GM12878 (cell line): ENCODE results near the gene INPP4B. TPM values are rescaled to one million over a fixed set of nuclear protein-coding genes. Genes with fewer than 3 reads are reported as not detected.

Source experiments
- ATAC-seq: fragments of 200-7000 bp; cut with Tn5 transposase; 3 replicates; pipeline ENCODE4 v1.9.1; 2020; ENCODE audit warnings: mild to moderate bottlenecking, moderate library complexity
- BruUV-seq: library from RNA; stranded (reverse); fragments of 400-500 nt; replicated peaks from 2 replicates; lab custom pipeline; 2021; lab: Mats Ljungman, UMichigan
- CTCF ChIA-PET: fragments of 300-600 bp; sonication (Branson Sonifier 250); formaldehyde crosslinking; extraction: SDS; loops from one replicate; lab custom pipeline; 2021; ENCODE audit warnings: inconsistent platforms; lab: Yijun Ruan, JAX
- POLR2A ChIA-PET: fragments of 350-600 bp; formaldehyde crosslinking; extraction: SDS; loops from one replicate; lab custom pipeline; 2021; ENCODE audit warnings: inconsistent platforms; lab: Charles Lee
- RAD21 ChIA-PET: fragments of 300-600 bp; sonication (Branson Sonifier 250); formaldehyde crosslinking; loops from one replicate; lab custom pipeline; 2023; ENCODE audit warnings: antibody characterized with exemption; ENCODE audit not compliant: unreplicated experiment; lab: Charles Lee
- SMC1A ChIA-PET: fragments of 300-600 bp; sonication (Branson Sonifier 250); formaldehyde crosslinking; loops from one replicate; lab custom pipeline; 2023; ENCODE audit not compliant: unreplicated experiment, uncharacterized antibody; lab: Charles Lee
- DNase-seq: peaks from one replicate; pipeline ENCODE4 v3.0.0-alpha.2; 2011; ENCODE audit warnings: low read depth, low spot score
- FAIRE-seq: peaks from 3 replicates; lab custom pipeline; 2011; peaks lifted over from hg19 to GRCh38; lab: Jason Lieb, UNC
- H2AFZ ChIP-seq: 2 replicates; pipeline ENCODE4 v1.6.0; 2011; ENCODE audit warnings: low read depth, low read length, control low read depth; ENCODE audit not compliant: control insufficient read depth
- H3K27ac ChIP-seq: 2 replicates; pipeline ENCODE4 v1.5.1; 2011; ENCODE audit warnings: control low read depth; ENCODE audit not compliant: control insufficient read depth, insufficient read depth
- H3K27me3 ChIP-seq, 2 experiments: replicated peaks in 1 of 2; 2 replicates each; pipeline versions ENCODE4 v1.6.0 to v1.6.1; 2011; ENCODE audit warnings: low read length in 1 of 2; ENCODE audit not compliant: control insufficient read depth in 2 of 2, insufficient read depth in 2 of 2
- H3K36me3 ChIP-seq, 2 experiments: 2 replicates each; pipeline ENCODE4 v1.5.1; 2011; ENCODE audit warnings: low read length in 1 of 2; ENCODE audit not compliant: control insufficient read depth in 2 of 2, insufficient read depth in 2 of 2
- H3K4me1 ChIP-seq: 2 replicates; pipeline ENCODE4 v1.6.1; 2011; ENCODE audit warnings: mild to moderate bottlenecking, low read length, moderate library complexity, mixed read lengths; ENCODE audit not compliant: control insufficient read depth, insufficient read depth
- H3K4me2 ChIP-seq: 2 replicates; pipeline ENCODE4 v1.6.0; 2011; ENCODE audit warnings: control low read depth; ENCODE audit not compliant: control insufficient read depth, insufficient read depth
- H3K4me3 ChIP-seq: fragments of 200-600 bp; sonication (generic); 2 replicates; pipeline ENCODE4 v1.5.1; 2016
- H3K79me2 ChIP-seq: 2 replicates; pipeline ENCODE4 v1.6.0; 2011; ENCODE audit warnings: low read length; ENCODE audit not compliant: control insufficient read depth, insufficient read depth
- H3K9ac ChIP-seq: 2 replicates; pipeline ENCODE4 v1.8.0; 2011; ENCODE audit warnings: low read length, control low read depth, mixed read lengths; ENCODE audit not compliant: control insufficient read depth, insufficient read depth
- H3K9me3 ChIP-seq: replicated peaks from 3 replicates; pipeline ENCODE4 v1.5.1; 2011; ENCODE audit warnings: mild to moderate bottlenecking, low read length; ENCODE audit not compliant: control insufficient read depth, insufficient read depth
- H4K20me1 ChIP-seq: 2 replicates; pipeline ENCODE4 v1.6.0; 2011; ENCODE audit not compliant: control insufficient read depth, insufficient read depth
- BACH1 ChIP-seq: fragments of 450-650 bp; IDR thresholded peaks from 2 replicates; pipeline ENCODE4 v1.6.1; 2017; ENCODE audit warnings: mild to moderate bottlenecking, borderline replicate concordance
- BRCA1 ChIP-seq: IDR thresholded peaks from 2 replicates; pipeline ENCODE4 v1.6.1; 2011; ENCODE audit warnings: low read depth, low read length, improper control_type of control experiment
- CHD4 ChIP-seq: fragments of 200-600 bp; sonication (generic); IDR thresholded peaks from 2 replicates; pipeline ENCODE4 v1.6.1; 2016; ENCODE audit warnings: mild to moderate bottlenecking
- HDAC2 ChIP-seq: fragments of 200-600 bp; sonication (generic); IDR thresholded peaks from 2 replicates; pipeline ENCODE4 v1.6.1; 2017
- HSF1 ChIP-seq: fragments of 150-350 bp; IDR thresholded peaks from 2 replicates; pipeline ENCODE4 v1.6.1; 2014; ENCODE audit warnings: mild to moderate bottlenecking, low read depth, low read length
- IKZF2 ChIP-seq, 2 experiments: fragments of 450-650 bp; IDR thresholded peaks; 2 replicates each; pipeline ENCODE4 v1.6.1; 2017; ENCODE audit warnings: mild to moderate bottlenecking in 2 of 2, moderate library complexity in 2 of 2
- IRF5 ChIP-seq: fragments of 450-650 bp; IDR thresholded peaks from 2 replicates; pipeline ENCODE4 v1.6.1; 2017; ENCODE audit warnings: borderline replicate concordance
- NR2C2 ChIP-seq: IDR thresholded peaks from 2 replicates; pipeline ENCODE4 v1.6.1; 2011; ENCODE audit warnings: borderline replicate concordance, low read depth; ENCODE audit not compliant: control insufficient read depth, insufficient read length
- POLR2AphosphoS5 ChIP-seq: IDR thresholded peaks from 2 replicates; pipeline ENCODE4 v1.6.1; 2011; ENCODE audit warnings: mild to moderate bottlenecking, low read length, inconsistent platforms
- RAD21 ChIP-seq: IDR thresholded peaks from 2 replicates; pipeline ENCODE4 v1.6.1; 2011; ENCODE audit warnings: mild to moderate bottlenecking, low read depth, low read length, moderate library complexity; ENCODE audit not compliant: insufficient read depth
- RBBP5 ChIP-seq: fragments of 200-600 bp; sonication (generic); conservative IDR thresholded peaks from 2 replicates; pipeline ENCODE4 v1.6.1; 2016
- REST ChIP-seq: IDR thresholded peaks from 2 replicates; pipeline ENCODE4 v1.6.1; 2012; ENCODE audit warnings: mild to moderate bottlenecking, low read depth, low read length
- TCF12 ChIP-seq: IDR thresholded peaks from 2 replicates; pipeline ENCODE4 v1.6.1; 2011; ENCODE audit warnings: low read depth, mild to moderate bottlenecking, low read length
- ZBTB11 ChIP-seq: fragments of 450-650 bp; formaldehyde crosslinking; IDR thresholded peaks from 2 replicates; pipeline ENCODE4 v1.5.0; 2022; ENCODE audit warnings: mild to moderate bottlenecking, missing genetic modification characterization
- ZNF24 ChIP-seq: fragments of 450-650 bp; IDR thresholded peaks from 2 replicates; pipeline ENCODE4 v1.6.1; 2017; ENCODE audit warnings: antibody characterized with exemption, mild to moderate bottlenecking
- ZNF622 ChIP-seq: fragments of 450-650 bp; IDR thresholded peaks from 2 replicates; pipeline ENCODE4 v1.6.1; 2017; ENCODE audit warnings: mild to moderate bottlenecking, inconsistent platforms
- ZSCAN29 ChIP-seq: fragments of 450-650 bp; IDR thresholded peaks from 2 replicates; pipeline ENCODE4 v1.6.1; 2017; ENCODE audit warnings: mild to moderate bottlenecking, moderate library complexity
- WGBS: methylation state at CpG from one replicate; pipeline ENCODE4 v1.1.6; 2016; ENCODE audit warnings: low lambda C conversion rate; ENCODE audit not compliant: insufficient replicate concordance, insufficient coverage; ENCODE audit errors: missing lambda C conversion rate; 5-methylcytosine and 5-hydroxymethylcytosine counted together
- in situ Hi-C: fragments of 300-500 bp; cut with MboI; formaldehyde crosslinking; loops from 9 replicates; pipeline ENCODE4 v1.14.3; 2018; ENCODE audit warnings: mixed read lengths
- intact Hi-C: fragments of 100-400 bp; cut with micrococcal nuclease; formaldehyde crosslinking; loops from one replicate; pipeline ENCODE4 v1.14.2; 2022; ENCODE audit not compliant: unreplicated experiment
- polyA plus RNA-seq, 11 experiments: library from polyadenylated mRNA; depleted of rRNA in 4 of 11; unstranded in 6 of 11; stranded (reverse) in 5 of 11; fragments of >200 nt; fragmentation: Nextera tagmentation in 4 of 11; fragmentation: Illumina TruSeq in 1 of 11; extraction: Ambion mirVana in 4 of 11; extraction: Trizol in 1 of 11; gene quantifications; 1 replicate in 1 of 11; 2 replicates in 10 of 11; pipeline versions ENCODE4 v1.2.1 to v1.2.3, GENCODE V29; 2011 to 2016; ENCODE audit warnings: inconsistent platforms in 2 of 11, missing spikeins in 2 of 11, low read depth in 1 of 11
- total RNA-seq, 4 experiments: library from RNA; depleted of rRNA in 3 of 4; stranded (reverse); fragments of >200 nt in 3 of 4; fragmentation: Illumina TruSeq in 1 of 4; extraction: Trizol in 1 of 4; gene quantifications; 2 replicates each; pipeline versions ENCODE4 v1.2.1 to v1.2.3, GENCODE V29; 2013 to 2021

Gene INPP4B
- total and polyA plus RNA-seq, 10 of the 15 experiments (the other 5 are each of a cell fraction or from before 2014, with no cell fraction given), result 0.53 to 11.2 (median 0.95) TPM

GRCh38 chr4:142773505-142773904 is 72.6 kb downstream of the INPP4B start:
- no TSS peak for BruUV-seq
- Histone ChIP-seq H3K4me3 (no peak overlapping the region), H3K9ac (no peak overlapping the region), H2AFZ (no peak overlapping the region), H3K4me1 (no peaks in the 10 kb centered on the region), H3K27ac (no peak overlapping the region), H3K9me3 (no peaks in the 10 kb centered on the region), H3K79me2 (no peaks in the 10 kb centered on the region), H3K4me2 (no peak overlapping the region), H4K20me1 (no peaks in the 10 kb centered on the region), H3K27me3 (no peaks in the 10 kb centered on the region), H3K36me3 (no peaks in the 10 kb centered on the region)
- CTCF ChIA-PET, result no interaction called here
- in situ Hi-C loops, result no loop called here
- FAIRE-seq (no peak), DNase-seq (no peak), ATAC-seq (no peak)
- RAD21 ChIA-PET, result no interaction called here
- intact Hi-C loops, result no loop called here
- POLR2A ChIA-PET, result no interaction called here
- WGBS, result 55% methylated on average over 2 of the region's 2 CpGs
- SMC1A ChIA-PET, result interaction anchor here (1.2 kb wide), 1 partner anchor 18 kb away, joined by 5 read pairs; no protein-coding TSS in a partner anchor
- TF ChIP-seq ZNF24, result no peak
- no peak for TF ChIP-seq REST
- no peak for TF ChIP-seq HSF1
- no peak for TF ChIP-seq CHD4
- TF ChIP-seq RAD21, result no peak
- no peak for TF ChIP-seq POLR2AphosphoS5
- TF ChIP-seq NR2C2, result no peak
- TF ChIP-seq BRCA1, result no peak
- no peak for TF ChIP-seq IRF5
- no peak for TF ChIP-seq ZSCAN29
- no peak for TF ChIP-seq IKZF2 (IDR thresholded peaks at IDR 0.05)
- TF ChIP-seq BACH1, result no peak
- no peak for TF ChIP-seq RBBP5
- no peak for TF ChIP-seq TCF12
- TF ChIP-seq ZNF622, result no peak
- TF ChIP-seq HDAC2, result no peak
- no peak for TF ChIP-seq ZBTB11 (CRISPR knock-in tag)
